ENCODE measurements around the gene MCF2L.

MCF2L gene

DNA sequence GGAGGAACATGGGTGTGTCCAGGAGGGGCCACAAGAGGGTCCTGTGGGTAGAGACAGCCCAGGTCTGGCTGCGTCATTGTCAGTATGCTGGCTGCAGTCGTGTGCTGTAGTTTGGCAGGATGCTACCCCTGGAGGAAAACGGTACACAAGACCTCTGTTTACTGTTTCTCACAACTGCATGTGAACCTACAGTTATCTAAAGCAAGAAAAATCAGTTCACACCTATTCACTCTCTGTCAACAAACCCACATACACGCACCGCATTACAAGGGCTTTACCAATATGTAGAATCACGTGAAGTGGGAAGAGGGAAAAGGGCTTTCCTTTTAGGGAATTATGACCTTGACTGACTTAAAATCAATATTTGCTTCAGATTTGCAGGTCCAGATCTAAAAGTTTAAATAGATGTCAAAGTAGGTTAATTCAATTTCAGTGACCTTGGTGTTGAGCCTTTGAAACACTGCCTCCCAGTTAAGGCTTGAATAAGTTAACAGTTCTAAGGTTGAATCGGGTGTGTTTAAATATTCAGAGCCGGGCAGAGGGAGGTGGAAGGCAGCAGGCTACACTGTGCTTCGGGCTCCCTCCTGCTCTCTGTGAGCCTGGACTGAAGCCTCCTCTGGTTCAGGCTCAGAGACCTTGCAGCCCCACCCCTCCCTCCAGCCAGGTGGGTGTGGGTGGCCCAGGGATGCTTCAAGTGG is 17.2 kb upstream of the MCF2L start:
- DNase-seq = no peak

DNA sequence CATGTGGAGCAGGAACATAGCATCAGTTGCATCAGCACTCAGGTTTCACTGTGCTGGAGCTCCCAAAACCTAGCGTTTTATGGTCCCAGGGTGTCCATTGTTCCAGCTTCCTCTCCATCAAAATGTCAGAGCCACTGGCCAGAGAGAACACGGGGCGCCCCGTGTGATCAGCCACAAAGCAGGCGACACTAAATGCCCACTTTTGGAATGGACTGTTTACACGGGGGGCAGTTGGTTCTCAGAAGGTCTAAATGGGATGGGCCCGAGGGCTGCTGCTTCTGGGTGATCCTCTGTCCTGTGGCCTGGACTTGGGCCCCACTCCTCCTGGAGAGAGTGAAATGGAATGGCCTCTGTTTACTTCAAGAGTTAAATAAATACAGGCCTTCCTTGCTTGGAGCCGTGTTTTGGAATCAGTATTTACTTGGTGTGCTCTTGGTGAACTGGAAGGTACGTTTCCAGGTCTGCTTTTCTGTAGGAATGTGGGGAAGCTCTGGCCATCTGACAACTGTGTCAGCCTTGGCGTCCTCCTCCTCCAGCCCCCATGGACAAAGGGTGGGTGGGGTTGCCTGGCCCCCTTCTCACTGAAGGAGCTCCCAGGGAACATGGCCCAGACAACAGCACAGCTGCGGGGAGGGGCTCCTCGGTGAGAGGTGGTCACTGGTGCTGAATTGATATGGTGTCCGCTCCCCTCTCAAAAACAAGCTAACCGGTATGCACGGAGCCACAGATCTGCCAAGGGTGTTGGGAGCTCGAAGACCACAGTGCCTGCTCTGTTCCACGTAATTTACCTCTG is 16.1 kb upstream of the MCF2L start:
- DNase-seq = no peak

DNA sequence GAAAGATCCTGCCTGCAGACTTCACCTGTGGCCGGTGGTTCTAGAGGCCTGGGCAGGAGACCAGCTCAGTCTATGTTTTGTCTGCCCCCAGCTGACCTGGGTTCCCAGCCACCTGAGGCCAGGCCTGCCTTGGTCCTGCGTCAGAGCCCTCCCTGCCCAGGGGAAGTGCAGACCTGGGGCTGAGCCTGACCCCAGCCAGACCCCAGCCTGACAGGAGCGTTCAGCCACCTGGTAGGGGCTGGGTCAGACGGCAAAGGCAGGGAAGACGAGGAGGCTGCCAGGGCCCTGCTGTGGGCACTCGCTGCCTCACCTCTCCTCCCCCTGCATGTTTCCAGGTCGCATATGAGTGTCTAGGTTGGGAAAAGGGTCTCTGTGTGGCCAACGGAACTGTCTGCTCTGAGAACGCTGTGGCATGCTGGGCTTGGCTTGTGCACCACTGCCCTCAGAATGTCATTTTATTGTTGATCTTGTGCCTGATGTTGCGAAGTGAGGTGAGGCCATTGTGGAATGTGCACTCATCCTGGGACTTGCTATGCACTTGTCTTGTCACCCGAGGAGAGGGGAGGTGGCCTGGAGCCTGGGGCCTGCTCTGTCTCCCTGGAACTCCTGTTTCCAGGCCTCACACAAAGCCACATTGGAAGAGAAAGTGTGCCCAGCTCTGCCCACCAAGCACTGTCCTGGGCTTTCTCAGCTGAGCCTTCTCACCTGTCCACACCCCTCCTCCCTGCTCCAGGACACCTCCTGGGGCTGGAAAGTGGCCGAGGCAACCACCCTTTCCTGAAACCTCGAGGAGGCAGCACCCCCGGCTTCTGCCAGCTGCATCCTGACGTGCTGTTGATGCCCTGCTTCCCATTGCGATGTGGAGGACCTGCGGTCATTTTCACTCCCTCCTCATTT is 15.2 kb upstream of the MCF2L start:
- no peak for DNase-seq

DNA sequence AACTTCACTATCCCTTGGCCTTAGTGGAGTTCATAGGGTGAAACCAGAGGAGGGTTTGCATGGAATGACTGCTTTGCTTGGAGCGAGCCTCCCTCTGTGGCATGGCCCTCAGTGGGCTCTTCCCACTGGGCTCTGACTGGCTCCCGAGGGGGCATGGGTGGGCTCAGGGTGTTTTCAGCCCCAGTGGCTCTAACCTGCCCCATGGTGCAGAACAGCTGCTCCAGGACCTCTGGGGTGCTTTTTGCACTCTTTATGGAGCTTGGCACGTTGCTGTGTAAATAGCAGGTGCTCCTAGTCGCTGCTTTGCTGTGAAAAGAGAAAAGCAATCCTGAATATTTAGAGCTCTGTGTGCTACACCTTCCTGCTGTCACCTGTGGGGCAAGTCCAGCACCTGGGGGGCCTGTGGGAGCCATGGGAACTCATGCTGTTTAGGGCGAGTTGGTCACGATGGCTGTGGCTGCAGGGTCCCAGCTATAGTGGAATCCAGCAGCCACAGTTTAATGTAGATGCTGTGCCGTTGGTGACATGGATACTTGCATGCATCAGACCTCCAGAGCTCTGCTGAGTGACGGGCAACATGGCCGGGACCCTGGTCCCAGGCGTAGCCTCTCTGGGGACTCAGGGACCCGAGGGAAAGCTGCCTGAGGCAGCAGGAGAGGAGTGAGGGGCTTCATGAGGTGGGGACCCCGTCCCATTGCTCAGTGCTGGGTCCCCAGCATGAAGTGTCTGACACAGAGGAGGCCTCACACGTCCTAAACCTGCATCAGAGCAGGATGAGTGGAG is 14.3 kb upstream of the MCF2L start:
- no peak for DNase-seq

DNA sequence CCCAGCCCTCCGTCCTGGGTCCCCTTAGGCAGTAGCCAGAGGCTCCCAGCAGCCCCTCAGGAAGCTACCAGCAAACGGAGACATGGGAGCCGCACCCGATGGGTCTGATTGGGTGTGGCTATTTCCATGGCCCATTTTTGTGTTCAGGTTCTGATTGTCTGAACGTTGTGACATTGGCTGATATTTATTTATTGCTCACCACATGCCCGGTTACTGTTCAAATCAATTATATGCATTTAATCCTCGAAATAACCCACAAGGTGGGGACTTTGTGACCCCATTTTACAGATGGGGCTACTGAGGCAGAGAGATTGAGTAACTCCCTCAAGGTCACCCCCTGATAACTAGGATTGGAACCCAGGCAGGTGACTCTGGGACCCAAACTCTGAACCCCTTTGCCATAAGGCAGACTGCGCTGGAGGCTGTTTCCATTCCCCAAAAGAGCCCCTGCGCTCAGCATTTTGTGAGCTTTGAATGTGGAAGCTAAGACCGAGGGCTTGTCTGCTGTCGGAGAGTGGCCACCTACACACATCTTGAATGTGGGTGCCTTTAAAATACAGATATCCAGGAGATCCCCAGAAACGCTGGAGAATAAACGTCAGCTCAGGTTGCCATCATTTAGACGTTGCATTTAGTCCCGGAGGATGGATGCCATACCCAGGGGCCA is 13.6 kb upstream of the MCF2L start:
- DNase-seq = no peak

DNA sequence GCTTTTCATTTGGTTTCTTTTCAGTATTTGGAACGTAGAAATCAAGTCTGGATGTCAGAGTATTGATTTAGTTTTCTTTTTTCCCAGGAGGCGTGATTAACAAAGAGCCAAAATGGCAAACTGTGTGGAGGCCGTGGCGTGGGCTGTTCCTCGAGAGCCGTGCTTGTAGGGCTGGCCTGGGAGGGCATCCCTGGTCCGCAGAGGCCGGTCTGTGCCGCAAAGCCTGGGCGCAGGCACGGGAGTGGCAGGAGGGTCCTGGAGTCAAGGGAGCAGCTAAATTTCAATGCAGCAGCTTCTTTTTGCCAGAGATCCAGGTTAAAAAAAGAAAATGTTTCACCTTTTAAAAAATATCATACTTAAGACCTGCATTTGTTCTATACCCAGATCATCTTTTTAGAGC is 13.1 kb upstream of the MCF2L start:
- no peak for DNase-seq

DNA sequence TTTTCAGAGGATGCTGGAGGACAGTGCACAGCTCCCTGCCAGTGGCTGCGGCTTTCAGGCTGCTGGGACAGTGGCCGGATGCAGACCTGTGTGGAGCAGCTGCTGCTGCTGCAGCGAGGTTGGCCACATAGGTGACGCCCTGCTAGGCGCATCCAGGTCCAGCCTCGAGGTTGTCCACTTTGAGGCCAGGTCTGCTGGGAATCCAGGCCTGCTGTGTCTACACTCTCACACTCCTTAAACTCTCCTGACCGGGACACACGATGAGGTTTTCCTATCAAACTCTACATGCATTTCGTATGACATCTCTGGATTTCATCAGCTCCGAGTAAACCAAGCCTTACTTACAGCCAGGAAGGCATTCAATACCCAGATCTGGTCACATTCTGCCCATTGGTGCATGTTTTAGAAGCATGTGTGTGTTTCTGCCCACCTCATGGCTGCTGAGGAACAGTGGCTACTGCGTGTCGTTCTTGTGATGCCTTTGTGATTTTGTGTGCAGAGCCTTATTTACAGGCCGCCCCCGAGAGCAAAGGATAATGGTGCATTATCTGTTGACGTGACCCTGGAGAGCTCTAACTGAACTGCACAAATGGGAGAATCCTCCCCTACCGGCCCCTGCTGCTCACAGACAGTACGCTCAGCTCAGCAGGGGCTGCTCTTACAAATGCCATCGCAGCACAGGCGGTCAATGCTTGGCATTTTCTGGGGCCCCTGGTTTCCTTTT is 12.3 kb upstream of the MCF2L start:
- no peak for DNase-seq

DNA sequence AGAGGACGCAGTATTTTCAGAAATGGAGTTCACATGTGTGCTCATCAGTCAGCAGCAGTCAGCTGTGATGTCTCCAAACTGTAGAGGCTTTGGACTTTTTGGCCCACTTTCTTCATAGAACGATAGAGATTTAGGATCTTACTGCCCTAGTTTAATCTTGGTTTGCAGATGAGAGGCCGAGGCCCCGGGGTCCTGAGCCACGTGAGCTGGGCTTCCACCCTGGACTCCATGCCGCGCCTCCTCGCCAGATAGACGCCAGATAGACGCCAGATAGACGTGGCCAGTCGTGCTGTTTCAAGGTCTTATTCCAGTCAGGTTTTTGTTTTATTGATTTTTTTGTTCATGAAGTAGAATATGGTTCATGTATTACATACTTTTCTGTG is 11.7 kb upstream of the MCF2L start:
- DNase-seq = no peak

DNA sequence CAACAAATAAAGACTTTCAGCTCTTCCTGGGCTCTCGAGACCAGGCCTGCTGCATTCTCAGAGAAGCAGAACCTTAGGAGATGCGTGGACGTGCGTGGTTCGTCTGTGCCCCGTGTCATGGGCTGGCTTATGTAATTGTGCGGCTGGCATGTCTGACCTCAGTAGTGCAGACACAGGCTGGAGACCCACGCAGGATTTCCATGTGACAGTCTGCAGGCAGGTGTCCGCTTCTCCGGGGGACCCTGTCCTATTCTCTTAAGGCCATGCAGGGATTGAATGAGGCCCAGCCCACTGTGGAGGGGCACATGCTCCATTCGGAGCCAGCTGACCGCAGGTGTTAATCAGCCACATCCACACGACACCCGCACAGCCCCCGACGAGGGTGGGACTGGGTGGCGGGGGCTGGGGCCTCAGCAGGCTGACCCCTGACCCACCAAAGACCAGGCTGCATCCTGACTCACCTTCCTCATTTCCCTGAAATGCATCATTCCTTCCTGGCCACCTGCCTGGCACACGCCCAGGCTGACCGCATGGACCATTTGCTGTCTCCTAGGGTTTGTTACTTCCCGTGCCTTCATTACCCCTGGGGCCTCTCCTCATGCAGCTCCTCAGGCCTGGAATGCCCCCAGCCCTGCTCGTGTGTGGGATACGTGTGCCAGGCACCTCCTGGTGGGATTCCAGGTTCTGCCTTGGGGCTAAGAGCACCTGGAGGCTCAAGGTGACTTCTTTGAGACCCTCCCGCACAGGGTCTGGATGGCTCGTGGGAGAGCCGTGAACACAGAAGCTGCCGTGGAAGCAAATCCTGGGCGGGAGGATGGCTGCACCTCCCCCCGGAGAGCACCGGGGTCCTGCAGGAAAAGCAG is 10.7 kb upstream of the MCF2L start:
- no peak for DNase-seq

DNA sequence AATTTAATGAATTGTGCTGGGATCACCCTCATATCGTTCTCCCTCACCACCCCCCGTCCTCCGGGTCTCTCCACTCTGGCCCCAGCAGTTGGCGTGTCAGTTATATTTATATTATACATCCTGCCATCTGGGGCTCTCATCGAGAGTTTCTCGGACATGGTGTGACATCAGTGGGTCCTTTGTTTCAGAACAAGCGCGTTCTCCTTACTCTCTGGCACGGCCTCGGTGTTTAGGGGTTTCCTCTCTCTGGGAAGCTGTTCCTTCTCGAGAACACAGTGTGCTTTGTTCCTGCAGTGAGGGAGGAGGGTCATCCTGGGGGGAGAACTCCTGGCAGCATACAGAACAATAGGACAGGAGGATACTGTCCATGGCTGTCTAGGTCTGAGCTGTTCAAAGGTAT is 9.8 kb upstream of the MCF2L start:
- no peak for DNase-seq

DNA sequence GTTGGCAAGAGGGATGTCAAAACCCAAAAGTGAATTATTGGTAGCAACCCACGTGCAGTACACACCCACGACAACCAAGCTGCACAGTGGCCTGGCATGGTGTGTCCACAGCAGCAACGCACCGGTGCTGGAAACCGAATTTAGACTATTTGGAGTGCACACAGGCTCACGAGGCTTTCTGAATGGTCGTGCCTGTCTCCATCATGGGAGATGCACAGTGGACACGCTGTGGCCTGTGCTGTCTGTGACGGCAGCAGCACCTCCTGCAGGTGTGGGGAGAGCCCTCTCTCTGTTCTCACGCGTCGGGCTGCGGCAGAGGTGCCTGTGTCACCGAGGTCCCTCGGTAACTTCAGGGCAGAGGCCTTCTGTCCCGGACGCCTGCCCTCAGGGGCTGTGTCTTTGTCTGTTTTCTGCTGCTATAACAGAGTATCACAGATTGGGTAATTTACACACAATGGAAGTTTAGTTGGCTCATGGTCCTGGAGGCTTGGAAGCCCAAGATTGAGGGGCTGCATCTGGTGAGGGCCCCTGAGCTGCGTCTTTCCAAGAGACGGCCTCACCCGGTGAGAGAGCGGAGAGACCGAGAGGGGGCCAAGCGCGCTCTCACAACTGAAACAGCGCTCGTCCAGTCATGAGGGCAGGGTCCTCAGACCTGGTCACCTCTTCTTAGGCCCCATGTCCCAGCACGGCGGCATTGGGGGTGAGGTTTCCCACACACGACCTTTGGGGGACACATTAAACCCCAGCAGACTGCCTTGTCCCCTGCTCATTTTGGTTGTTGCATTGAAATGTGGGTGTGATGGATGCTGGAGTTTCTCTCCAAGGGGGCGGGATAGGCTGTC is 9.1 kb upstream of the MCF2L start:
- no peak for DNase-seq

DNA sequence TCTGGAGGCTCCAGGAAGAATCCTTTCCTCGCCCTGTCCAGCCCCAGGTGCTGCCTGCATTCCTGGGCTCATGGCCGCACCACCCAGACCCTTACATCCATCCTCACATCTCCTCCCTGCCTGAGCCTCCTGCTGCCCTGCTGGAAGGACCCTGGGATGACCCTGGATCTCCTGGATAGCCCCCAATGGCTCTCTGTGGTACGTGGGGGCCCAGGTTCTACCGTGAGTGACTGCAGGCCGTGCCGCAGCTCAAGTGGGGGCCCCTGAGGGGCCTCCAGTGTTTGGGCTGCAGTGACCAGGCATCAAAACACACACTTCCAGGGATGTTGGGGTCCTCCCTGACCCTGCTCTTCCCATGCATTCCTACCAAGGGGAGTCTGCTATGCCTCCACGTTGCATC is 8.3 kb upstream of the MCF2L start:
- DNase-seq = no peak

DNA sequence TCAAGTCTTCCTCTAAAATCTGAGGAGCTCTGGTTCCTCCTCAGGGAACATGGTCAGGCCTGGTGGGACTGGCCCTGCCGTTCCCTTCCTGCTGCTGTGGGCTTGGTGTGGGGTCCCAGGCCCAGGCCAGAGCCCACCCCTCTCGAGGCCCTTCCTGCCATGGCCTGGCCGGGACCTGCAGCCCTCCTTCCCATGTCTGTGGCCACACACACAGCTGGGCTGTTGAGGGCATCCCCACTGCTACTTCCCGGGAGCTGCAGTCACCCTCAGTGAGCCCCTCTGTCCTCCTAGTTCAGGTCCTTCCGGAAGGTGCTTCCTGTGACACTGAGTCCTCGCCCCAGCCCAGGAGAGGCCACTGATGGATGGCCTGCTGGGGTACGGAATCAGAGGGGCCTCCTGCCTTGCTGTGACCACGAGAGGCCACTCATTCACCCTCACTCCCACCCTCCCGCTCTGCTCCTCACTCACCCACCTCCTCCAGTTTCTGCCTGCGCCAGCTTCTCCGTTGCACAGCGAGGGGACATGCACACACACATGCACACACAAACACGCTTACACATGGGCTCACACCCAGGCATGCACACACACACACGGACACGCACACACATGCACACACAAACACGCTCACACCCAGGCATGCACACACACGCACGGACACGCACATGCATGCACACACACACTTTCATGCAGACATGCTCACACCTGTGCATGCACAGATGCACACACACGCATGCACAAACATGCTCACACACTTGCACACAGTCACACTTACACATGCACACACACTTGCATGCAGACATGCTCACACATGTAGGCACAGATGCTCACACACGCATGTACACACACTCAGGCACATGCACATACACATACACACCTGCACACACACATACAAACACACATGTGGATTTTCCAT is 7.3 kb upstream of the MCF2L start:
- DNase-seq = no peak

DNA sequence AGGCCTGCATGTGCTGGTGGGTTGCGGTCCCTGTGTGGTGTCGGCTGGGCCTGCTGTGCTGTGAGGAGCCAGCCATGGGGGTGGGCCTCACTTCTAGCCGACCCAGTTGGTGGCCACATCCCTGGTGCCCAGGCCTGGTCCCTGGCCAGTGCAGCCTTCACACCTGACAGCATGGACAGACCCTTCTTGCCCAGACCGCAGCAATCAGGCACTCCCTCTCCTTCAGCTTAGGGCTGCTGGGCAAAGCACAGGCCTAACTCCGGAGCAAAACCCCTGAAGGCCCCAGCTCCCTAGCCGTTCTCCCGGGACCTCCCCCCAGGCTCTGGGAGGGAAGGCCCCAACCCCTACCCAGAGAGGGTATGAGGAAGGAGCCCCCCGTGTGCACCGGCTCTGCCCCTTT is 6.6 kb upstream of the MCF2L start:
- no peak for DNase-seq

DNA sequence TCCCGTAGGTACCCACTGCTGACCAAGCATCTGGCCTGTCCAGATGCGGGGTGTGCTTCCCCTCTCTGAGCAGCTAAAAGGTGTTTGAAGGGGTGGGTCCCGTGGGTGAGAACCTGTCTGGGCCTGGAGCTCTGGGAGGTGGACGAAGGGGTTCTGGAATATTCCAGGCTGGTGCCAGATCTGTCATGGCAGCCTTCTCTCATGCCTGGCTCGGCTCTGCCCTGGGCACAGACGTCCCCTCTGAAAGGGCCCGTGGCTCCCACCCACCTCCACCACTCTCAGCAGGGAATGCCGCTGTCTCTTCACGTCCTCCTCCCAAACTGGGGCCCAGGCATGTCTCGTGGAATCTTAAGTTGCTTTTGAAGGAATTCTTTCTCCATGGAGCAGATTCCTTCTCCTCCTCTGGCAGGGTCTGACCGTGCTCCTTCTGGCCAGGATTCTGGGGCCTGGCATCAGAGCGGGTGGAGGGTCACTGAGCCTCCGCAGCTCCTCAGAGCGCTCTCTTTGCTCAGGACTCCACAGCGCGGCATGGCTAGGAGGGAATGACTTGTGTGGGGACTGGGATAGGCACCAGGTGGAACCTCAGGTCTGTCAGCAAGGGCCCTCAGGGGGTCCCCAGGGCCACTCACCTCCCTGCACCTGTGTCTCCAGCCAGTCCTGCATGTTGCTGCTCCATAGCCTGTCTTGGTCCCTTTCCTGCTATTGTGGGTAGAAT is 5.9 kb upstream of the MCF2L start:
- no peak for DNase-seq

DNA sequence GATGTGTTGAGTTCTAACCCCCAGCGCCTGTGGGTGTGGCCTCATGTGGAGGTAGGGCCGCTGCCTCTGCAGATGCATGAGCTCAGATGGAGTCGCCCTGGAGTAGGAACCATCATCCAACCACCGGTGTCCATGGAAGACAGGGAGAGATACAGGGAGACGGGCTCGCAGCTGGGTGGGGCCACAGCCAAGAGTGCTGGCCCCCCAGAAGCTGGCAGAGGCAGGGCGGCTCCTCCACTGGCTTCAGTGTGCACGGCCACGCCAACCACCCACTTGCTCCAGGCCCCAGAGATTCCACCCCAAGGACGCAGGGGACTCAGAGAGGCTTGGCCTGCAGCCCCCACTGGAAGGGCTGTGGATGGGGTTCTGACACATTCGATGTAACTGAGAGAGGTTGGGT is 5.4 kb upstream of the MCF2L start:
- no peak for DNase-seq

DNA sequence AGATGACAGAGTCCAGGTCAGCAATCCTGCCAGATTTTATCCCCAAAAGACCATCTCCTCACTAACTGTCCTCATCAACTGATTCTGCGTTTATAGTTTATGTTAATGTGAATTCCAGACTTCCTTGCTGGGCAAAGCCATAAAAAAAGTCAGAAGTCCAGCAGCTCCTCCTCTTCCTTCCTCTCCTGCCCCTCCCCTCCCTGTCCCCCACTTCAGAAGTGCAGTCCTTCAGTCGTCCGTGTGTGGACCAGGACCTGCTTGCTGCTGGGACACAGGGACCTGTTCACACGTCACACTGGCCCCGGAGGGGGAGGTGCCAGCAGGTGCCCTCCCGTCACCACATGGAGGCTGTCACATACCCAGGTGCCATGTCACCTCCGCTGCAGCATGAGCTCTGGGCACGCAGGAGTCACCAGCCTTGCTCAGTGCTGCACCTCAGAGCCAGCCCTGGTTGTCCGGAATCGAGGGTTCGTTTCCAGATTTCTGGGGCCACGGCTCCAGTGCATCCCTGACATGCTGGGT is 4.0 kb upstream of the MCF2L start:
- DNase-seq = no peak
